GM18498 (cell line): Measurements from ENCODE around the gene PEAK1.
"Not testable (repeated sequence)": the region's sequence is repeated elsewhere in the genome, so short reads cannot be mapped to it uniquely, and the experiment has no call there.

Experiments
- ATAC-seq: cut with Tn5 transposase; IDR thresholded peaks from one replicate; pipeline ENCODE4 v1.9.1; 2021; ENCODE audit warnings: mild to moderate bottlenecking, moderate library complexity; ENCODE audit not compliant: unreplicated experiment

Gene PEAK1

DNA sequence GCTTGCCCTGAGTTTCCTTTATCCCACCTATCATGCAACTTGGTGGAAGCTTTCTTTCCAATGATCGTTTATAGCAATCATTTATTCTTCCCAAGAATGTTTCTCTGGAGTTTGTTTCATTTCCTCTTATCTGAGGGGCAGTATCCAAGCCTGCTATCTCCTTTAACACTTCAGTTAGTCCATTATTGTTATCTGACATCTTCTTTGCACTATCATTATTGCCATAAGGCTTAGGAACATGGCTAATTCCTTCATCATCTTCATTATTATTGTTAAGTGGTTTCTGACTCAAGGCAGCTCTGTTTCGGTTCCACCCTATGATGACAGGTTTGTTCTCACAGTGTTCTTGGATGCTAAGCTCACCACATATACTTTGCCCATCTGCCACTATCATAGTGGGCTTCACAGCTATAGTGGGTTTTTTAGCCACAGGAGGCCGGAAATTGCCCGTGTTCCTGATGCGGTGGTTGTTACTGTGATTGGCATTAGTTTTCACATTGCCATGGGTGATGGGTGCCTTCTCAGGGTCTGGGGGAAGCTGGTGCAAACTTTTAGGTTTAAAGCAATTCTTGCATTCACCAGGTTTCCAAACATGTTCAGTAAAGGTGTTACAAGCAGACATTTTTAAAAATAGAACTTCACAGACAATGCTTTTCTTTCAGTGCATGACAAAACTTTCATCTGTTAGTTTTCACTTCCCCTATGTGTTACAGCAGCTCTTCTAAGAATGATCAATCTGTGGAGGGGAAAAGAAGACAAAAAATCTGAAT, 238.4 kb downstream of the PEAK1 start:
- ATAC-seq: peak; percentile 56

- no peak for ATAC-seq
These were observed 239.1 kb downstream of the PEAK1 start for GRCh38 chr15:77180757-77181156.

DNA sequence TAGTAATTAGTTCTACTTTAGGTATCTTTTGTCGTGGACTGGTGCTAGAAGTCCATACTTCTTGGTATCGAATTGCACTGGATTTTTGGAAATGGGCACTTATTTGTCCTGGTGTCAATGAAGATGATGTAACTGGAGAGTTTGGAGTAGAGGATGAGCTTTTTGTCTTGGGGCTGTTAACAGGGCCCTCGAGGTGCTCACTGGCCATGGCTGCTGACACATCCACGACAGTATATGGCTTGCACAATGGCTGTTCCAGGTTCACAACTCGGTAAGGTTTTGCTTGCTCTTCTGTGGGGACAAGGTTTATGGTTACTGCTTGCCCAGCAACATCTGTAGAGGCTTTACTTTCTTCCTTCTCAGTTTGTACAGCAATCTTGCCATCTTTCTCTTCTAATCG, 239.6 kb downstream of the PEAK1 start:
- ATAC-seq: no peak

- ATAC-seq: peak; percentile 59
These were observed 240.3 kb downstream of the PEAK1 start for GRCh38 chr15:77179541-77179998.

- no peak for ATAC-seq
These were observed 241.5 kb downstream of the PEAK1 start for GRCh38 chr15:77178411-77178810.

DNA sequence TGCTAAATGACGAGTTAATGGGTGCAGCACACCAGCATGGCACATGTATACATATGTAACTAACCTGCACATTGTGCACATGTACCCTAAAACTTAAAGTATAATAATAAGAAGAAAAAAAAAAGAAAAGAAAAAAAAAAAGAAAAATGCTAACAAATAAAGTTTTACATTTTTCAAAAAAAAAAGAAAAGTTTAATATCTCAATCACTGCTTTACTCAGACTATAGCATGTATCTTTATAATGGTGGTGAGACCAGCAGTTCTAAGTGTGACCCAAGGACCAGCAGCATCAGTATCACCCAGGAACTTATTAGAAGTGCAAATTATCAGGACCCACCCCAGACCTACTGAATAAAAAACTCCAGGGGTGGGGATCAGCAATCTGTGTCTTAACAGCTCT, 243.8 kb downstream of the PEAK1 start:
- ATAC-seq: not testable (repeated sequence)

- ATAC-seq: no peak
These were observed 246.4 kb downstream of the PEAK1 start for GRCh38 chr15:77173487-77173886.

DNA sequence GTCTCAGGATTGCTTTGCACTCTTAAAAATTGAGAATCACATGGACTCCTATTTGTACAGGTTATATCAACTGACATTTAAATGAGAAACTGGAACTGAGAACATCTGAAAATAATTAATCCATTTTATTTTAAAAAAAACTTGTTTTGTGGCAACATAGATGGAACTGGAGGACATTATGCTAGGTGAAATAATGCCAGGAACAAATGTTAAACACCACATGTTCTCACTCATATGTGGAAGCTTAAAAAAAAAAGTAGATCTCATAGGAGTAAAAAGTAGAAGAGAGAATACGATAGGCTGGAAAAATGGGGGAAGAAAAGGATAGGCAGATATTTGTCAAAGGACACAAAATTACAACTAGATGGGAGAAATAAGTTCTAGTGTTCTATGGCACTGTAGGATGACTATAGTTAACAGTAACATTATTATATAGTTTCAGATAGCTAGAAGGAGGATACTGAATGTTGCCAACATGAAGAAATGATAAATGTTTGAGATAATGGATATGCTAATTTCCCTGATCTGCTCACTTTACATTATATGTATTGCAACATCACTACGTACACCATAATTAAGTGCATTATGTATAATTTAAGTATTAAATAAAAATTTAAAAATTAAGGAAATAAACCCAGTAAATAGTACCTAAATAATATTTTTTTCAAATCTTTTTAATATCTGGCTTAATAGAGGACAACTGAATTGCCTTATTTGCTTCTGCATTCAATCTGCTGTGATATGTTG, 248.5 kb downstream of the PEAK1 start:
- ATAC-seq: no peak

GRCh38 chr15:77168616-77169015, 251.3 kb downstream of the PEAK1 start:
- no peak for ATAC-seq

- ATAC-seq: no peak
These were observed 251.8 kb downstream of the PEAK1 start for GRCh38 chr15:77168141-77168540.

GRCh38 chr15:77167406-77167805, 252.5 kb downstream of the PEAK1 start:
- ATAC-seq: no peak

DNA sequence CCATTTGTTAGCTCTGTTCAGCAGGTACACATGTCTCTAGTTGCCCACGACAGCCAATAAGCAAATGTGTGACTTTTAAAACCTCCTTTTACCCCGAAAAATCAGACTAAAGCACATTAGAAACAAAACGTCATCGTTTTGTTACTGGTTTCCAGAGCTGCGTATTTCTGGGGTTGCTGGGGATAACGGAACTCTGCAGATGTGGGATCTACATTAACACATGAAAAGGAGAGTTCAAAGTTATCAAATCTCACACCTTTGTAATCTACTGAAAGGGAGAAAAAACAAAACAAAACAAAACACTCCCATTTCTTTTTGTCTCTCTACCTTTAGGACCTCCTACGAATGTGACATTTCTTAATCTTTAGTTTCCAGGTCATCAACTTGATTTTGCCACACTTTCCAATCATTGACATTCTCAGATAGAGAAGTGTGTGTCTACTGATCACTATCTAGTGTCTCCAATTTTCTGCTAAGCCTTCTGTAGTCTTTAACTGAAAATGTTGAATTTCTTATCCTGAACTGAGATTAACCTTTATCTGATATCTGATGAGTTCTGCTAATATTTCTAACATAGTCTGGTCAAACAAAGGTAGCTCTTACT, 256.0 kb downstream of the PEAK1 start:
- no peak for ATAC-seq

DNA sequence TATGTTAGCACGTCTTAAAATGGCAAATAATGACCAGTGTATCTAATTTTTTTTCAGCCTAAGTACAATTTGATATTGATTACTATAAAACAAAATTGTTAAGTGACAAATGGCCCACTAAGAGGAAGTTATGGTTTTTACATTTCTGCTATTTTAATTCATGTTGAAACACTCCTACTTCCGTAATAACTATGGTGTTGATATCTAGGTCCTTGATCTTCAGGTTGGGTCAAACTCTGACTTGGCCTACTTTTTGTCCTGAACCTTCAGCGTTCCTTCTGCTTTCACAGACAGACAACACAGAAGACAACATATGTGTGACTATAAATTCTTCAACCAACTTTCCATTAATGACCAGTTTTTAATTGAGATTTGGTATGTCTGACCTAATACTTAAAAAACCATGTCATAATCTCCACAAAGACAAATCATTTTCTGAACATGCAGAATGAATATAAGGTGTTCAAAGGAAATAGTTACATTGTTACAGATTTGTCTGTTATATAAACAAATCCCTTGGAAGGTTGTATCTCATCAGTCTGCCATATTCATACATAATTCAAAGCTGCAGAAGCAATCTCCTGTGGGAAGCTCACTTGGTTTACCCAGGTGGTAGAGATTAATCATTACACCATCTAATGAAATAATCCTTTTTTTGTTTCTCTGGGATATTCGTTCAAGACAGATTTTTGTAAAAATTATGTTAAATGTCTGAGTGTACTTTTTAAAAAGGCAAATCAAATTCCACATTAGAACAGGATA, 256.9 kb downstream of the PEAK1 start:
- ATAC-seq: no peak

- ATAC-seq: no peak
These were observed 259.1 kb downstream of the PEAK1 start for GRCh38 chr15:77160562-77161478.

DNA sequence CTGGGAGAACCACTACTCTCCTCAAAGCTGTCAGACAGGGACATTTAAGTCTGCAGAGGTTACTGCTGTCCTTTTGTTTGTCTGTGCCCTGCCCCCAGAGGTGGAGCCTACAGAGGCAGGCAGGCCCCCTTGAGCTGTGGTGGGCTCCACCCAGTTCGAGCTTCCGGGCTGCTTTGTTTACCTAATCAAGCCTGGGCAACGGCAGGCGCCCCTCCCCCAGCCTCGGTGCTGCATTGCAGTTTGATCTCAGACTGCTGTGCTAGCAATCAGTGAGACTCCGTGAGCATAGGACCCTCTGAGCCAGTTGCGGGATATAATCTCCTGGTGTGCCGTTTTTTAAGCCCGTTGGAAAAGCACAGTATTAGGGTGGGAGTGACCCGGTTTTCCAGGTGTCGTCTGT, 263.9 kb downstream of the PEAK1 start:
- not testable (repeated sequence) for ATAC-seq

DNA sequence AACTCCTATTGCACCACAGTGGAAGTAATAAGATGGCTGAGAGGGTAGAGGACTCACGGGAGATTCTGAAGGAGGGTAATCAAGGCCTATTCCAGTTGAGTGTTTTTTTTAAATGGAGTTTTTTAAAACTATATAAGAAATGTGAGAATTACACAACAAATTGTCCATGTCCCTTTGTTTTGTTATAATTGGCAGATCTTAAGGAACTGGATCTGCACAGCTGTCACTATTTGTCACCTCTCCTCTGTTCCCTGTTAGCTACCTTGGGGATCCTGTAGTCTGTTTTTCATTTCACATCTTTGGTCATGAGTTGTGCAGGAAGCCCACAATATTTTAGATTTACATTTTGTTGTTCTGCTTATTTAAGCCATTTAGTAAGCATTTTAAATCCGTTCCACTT, 271.7 kb downstream of the PEAK1 start:
- ATAC-seq: no peak

- no peak for ATAC-seq
These were observed 274.5 kb downstream of the PEAK1 start for GRCh38 chr15:77145370-77145769.

GRCh38 chr15:77144492-77145070, 275.3 kb downstream of the PEAK1 start:
- ATAC-seq: no peak

- no peak for ATAC-seq
These were observed 275.9 kb downstream of the PEAK1 start for GRCh38 chr15:77144026-77144425.

- no peak for ATAC-seq
These were observed 276.3 kb downstream of the PEAK1 start for GRCh38 chr15:77143616-77144015.
